Activated CD8-positive, alpha-beta memory T cell treated with anti-CD3 and anti-CD28 coated beads for 24 hours (primary cell): ENCODE data around the gene IVNS1ABP.
"Not testable (repeated sequence)": the region's sequence is repeated elsewhere in the genome, so short reads cannot be mapped to it uniquely, and the experiment has no call there.

ENCODE experiments used
- DNase-seq: peaks from one replicate; pipeline ENCODE4 v3.0.0-alpha.2; 2020

IVNS1ABP gene

GRCh38 chr1:185291159-185291558 is 25.9 kb downstream of the IVNS1ABP start:
- DNase-seq: no peak

DNA sequence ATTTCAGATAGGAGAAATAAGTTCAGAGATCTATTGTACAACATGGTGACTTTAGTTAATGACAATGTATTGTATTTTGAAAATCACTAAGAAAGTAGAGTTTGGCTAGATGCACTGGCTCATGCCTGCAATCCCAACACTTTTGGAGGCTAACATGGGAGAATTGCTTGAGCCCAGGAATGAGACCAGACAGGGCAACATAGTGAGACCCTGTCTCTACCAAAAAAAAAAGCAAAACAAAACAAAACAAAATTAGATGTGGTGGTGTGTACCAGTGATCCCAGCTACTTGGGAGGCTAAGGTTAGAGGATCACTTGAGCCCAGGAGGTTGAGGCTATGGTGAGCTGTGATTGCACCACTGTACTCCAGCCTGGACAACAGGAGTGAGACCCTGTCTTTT is 27.2 kb downstream of the IVNS1ABP start:
- DNase-seq: no peak

DNA sequence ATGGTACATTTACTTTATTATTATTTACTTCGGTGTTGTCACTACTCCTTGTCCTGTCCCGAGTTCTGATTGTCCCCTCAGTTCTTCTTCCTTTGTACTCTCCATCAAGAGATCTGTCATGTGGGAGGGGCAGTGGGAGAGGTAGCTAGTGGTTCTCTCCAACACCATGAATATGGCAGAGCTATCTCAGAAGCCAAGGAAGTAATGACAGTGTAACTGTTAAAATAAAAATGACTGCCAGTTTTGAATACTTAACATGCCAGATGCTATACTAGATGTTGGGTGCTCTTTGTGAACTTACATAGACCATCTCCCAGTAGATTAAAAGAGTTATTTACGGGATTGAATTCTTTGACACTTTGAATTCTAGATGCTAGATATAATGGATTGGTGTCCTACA is 28.6 kb downstream of the IVNS1ABP start:
- no peak for DNase-seq

DNA sequence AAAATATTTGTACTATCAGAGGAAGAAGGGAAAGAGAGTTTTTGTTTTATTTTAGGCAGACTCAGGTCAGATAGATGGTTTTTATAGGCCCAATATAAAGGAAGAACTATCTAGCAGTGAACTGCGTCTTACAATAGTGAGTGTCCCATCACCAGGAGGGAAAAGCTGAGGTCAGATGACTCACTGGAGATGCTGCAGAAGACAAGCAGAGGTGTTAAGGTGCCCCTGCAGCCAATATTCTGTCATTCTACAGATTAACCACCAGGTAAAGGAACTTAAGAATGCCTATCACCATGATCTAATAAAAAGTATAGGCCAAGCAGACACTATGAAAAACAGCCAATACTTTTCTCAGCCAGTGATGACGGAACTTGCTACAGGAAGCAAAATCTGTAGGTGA is 29.6 kb downstream of the IVNS1ABP start:
- DNase-seq: no peak

- no peak for DNase-seq
These were observed 32.3 kb downstream of the IVNS1ABP start for GRCh38 chr1:185284533-185285276.

GRCh38 chr1:185284116-185284515 is 32.9 kb downstream of the IVNS1ABP start:
- no peak for DNase-seq

DNA sequence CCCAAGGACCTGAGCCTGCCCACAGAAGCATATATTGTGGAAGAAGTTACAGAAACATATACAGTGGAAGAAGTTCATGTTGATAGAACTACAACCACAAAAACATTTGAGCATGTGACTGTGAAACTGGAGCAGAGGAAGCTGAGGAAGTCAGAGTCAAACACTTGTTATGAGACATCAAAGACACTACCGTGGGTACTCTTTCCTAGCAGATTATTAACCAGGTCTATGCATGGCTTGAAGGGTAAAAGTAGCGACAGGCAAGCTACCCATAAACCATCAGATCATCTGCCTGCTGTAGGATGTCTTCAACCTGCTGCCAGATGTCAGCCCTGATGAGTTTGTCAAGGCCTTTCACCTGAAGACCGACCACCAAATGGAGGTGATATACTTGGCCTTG is 35.8 kb downstream of the IVNS1ABP start:
- no peak for DNase-seq

DNA sequence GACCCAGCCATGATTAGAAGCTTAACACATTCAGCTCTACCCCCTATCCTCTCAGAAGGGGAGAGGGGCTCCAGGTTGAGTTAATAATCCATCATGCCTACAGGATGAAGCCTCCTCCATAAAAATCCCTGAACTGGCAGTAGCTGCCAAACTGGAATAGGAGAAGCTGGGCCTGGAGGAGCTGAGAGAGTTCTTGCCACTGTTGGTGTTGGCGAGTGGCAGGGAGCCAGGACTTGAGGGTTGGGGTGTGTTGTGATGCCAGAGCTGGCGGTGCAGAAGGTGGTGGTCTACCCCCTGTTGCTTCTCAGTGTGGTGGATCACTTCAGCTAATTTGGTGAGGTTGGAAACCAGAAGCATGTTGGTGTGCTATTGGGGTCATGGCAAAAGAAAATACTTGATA is 36.5 kb downstream of the IVNS1ABP start:
- no peak for DNase-seq

GRCh38 chr1:185279571-185279970 is 37.5 kb downstream of the IVNS1ABP start:
- no peak for DNase-seq

DNA sequence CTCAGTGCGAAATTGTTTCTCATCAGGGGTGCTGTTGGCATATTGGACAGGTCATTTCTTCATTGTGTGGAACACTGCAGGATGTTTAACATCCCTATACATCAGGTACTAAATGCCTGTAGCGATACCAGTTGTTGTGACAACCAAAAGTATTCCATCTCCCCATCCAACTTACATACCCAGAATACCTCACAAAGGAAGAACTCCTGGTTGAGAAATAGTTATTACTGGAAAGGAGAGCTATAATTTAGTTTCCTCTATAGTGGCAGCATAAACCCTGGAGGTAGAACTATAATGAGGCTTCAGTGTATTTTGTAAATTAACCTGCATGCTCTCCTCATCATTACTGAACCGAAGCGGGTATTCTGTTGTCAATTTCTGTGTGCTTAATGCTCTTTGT is 45.1 kb downstream of the IVNS1ABP start:
- DNase-seq: no peak

GRCh38 chr1:185268352-185268751 is 48.7 kb downstream of the IVNS1ABP start:
- no peak for DNase-seq

DNA sequence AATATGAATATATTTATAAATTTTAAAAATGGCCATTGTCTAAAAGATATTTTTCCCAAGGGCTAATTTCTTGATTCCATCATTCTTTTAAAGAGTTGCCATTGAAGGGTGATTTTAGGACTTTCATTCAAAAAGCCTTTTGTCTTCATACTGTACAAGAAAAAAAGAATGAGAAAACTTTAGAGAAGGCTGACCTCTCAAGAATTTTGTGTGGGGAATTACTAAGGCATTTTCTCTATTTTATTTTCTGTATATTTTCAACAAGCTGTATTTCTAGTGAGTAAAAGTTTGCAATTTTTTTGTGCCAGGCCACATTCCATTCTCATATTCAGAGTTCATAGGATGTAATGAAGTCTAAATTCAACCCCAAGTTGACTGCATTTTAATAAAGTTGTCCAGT is 49.3 kb downstream of the IVNS1ABP start:
- DNase-seq: no peak

- no peak for DNase-seq
These were observed 49.7 kb downstream of the IVNS1ABP start for GRCh38 chr1:185267301-185267700.

DNA sequence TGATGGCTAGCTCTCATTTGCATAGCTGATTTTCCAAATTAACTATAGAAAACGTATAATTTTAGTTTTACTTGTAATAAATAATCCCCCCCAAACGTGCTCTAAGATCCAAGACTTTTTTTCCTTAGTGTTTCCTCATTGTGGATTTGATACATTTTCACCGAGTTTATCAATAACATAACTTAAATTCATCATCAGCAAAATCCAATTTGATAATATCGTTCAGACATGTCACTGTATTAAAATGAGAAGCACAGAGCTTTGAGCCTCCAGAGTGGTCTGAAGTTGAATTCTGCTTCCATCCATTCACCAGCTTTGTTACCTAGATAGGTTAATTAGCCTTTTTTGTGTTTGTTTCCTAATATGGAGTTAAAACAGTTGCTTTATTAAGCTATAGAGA is 51.7 kb downstream of the IVNS1ABP start:
- DNase-seq: no peak

DNA sequence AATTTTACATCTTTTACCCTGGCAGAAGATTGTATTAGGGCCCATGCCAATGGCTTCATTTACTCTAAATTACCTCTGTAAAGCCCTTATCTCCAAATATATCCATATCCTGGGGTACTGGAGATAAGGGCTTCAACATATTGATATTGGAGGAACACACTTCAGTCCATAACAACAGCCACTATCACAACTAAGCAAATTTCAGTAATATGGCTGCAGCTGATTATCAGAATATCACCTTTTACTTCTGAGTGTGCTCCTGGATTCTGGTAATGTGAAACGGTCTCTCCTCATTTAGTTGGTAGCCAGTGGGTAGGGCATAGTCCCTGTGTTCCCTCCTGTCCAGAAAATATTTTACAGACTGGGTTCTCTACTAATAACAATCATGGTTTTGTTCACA is 53.3 kb downstream of the IVNS1ABP start:
- no peak for DNase-seq

- DNase-seq: no peak
These were observed 53.8 kb downstream of the IVNS1ABP start for GRCh38 chr1:185263292-185263691.

- no peak for DNase-seq
These were observed 54.9 kb downstream of the IVNS1ABP start for GRCh38 chr1:185262151-185262550.

GRCh38 chr1:185260611-185261010 is 56.4 kb downstream of the IVNS1ABP start:
- DNase-seq: no peak

DNA sequence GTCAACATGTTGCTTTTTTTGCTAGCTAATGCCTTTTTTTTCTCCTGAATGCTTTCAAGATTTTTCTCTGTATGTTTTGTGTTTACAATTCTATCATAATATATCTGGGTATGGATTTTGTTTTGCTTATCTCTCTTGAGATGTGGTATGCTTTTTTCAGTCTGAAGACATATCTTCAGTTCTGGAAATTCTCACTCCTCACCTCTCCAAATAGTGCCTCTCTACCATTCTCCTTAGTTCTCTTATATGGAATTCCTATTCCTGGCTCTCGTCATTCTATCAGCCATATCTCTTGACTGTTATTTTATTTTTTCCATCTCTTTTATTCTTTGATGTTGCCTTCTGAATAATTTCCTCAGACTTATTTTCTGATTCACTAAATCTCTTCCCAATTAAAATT is 58.4 kb downstream of the IVNS1ABP start:
- no peak for DNase-seq

DNA sequence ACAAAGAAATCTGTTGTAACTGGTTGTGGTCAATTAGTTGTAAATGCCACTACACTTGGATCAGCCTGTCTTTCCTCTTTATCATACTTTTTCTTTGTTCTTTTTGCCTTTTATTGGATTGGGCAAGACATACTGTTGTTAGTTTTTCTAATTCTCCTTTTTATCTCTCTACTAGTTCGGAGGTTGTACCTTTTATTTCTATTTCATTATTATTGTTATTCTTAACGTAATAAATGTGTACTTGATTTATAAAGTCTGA is 59.2 kb downstream of the IVNS1ABP start:
- no peak for DNase-seq

DNA sequence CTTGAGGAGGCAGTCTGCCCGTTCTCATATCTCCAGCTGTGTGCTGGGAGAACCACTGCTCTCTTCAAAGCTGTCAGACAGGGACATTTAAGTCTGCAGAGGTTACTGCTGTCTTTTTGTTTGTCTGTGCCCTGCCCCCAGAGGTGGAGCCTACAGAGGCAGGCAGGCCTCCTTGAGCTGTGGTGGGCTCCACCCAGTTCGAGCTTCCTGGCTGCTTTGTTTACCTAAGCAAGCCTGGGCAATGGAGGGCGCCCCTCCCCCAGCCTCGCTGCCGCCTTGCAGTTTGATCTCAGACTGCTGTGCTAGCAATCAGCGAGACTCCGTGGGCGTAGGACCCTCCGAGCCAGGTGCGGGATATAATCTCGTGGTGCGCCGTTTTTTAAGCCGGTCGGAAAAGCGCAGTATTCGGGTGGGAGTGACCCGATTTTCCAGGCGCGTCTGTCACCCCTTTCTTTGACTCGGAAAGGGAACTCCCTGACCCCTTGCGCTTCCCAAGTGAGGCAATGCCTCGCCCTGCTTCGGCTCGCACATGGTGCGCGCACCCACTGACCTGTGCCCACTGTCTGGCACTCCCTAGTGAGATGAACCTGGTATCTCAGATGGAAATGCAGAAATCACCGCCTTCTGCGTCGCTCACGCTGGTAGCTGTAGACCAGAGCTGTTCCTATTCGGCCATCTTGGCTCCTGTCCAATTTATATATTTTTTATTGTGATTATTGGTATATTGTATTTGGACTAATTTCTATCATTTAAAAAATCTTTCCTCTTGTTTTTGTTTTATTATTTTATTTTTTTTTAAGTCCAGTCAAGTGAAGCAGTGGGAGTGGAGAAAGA is 59.7 kb downstream of the IVNS1ABP start:
- not testable (repeated sequence) for DNase-seq

- DNase-seq: not testable (repeated sequence)
These were observed 61.4 kb downstream of the IVNS1ABP start for GRCh38 chr1:185255595-185255994.

DNA sequence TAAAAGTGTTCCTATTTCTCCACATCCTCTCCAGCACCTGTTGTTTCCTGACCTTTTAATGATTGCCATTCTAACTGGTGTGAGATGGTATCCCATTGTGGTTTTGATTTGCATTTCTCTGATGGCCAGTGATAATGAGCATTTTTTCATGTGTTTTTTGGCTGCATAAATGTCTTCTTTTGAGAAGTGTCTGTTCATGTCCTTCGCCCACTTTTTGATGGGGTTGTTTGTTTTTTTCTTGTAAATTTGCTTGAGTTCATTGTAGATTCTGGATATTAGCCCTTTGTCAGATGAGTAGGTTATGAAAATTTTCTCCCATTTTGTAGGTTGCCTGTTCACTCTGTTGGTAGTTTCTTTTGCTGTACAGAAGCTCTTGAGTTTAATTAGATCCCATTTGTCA is 64.6 kb downstream of the IVNS1ABP start:
- not testable (repeated sequence) for DNase-seq

- DNase-seq: not testable (repeated sequence)
These were observed 65.1 kb downstream of the IVNS1ABP start for GRCh38 chr1:185251928-185252327.

GRCh38 chr1:185250063-185250462 is 67.0 kb downstream of the IVNS1ABP start:
- DNase-seq: no peak
